Skin epidermis (tissue), 12 donors: Measurements from ENCODE around the gene GCLM.
A peak's percentile ranks its signal among the peaks of the same experiment; 100 is the strongest.
"Not testable (repeated sequence)": the region's sequence is repeated elsewhere in the genome, so short reads cannot be mapped to it uniquely, and the experiment has no call there.

Source experiments
- H3K27ac ChIP-seq, 21 experiments: fragments of 200-600 bp; sonication (generic) in 11 of 21; one replicate each; pipeline ENCODE4 v1.5.0; 2020; ENCODE audit warnings: mild to moderate bottlenecking in 3 of 21, inconsistent platforms in 2 of 21, moderate library complexity in 2 of 21
- H3K4me3 ChIP-seq, 7 experiments: fragments of 200-600 bp; sonication (generic) in 2 of 7; one replicate each; pipeline ENCODE4 v1.5.0; 2020; ENCODE audit warnings: inconsistent platforms in 2 of 7, mild to moderate bottlenecking in 2 of 7, moderate library complexity in 1 of 7

GCLM gene

GRCh38 chr1:93850687-93851326 lies 58.4 kb downstream of the GCLM start:
- not testable (repeated sequence) for H3K27ac ChIP-seq, H3K4me3 ChIP-seq

GRCh38 chr1:93848350-93848883 lies 60.8 kb downstream of the GCLM start:
- peak overlapping the region in 6 of 7 experiments; percentile 69 to 92 (median 78) for H3K4me3 ChIP-seq
- H3K27ac ChIP-seq, result peak overlapping the region in 17 of 21 experiments; percentile 86 to 96 (median 93)

GRCh38 chr1:93847811-93848288 lies 61.4 kb downstream of the GCLM start:
- H3K27ac ChIP-seq, result peak overlapping the region; percentile 75 to 96 (median 92)
- peak overlapping the region; percentile 69 to 92 (median 80) for H3K4me3 ChIP-seq

- Histone ChIP-seq H3K27ac (peak overlapping the region; percentile 75 to 96 (median 92)), H3K4me3 (peak overlapping the region; percentile 69 to 92 (median 80))
These were observed 62.0 kb downstream of the GCLM start for GRCh38 chr1:93846992-93847810.

GRCh38 chr1:93846206-93846991 lies 62.8 kb downstream of the GCLM start:
- Histone ChIP-seq H3K27ac (peak overlapping the region; percentile 75 to 96 (median 92)), H3K4me3 (peak overlapping the region; percentile 69 to 92 (median 80))

- peak overlapping the region; percentile 69 to 92 (median 80) for H3K4me3 ChIP-seq
- peak overlapping the region; percentile 75 to 96 (median 92) for H3K27ac ChIP-seq
These were observed 63.6 kb downstream of the GCLM start for GRCh38 chr1:93845538-93846205.

- Histone ChIP-seq H3K4me3 (no peak overlapping the region), H3K27ac (peak overlapping the region in 5 of 21 experiments; percentile 54 to 96 (median 94))
These were observed 64.8 kb downstream of the GCLM start for GRCh38 chr1:93844262-93845045.

- Histone ChIP-seq H3K27ac (no peak overlapping the region), H3K4me3 (no peak overlapping the region)
These were observed 66.3 kb downstream of the GCLM start for GRCh38 chr1:93842750-93843500.

- H3K27ac ChIP-seq, result no peak overlapping the region
- no peak overlapping the region for H3K4me3 ChIP-seq
These were observed 67.5 kb downstream of the GCLM start for GRCh38 chr1:93841771-93842170.

GRCh38 chr1:93840956-93841482 lies 68.2 kb downstream of the GCLM start:
- no peak overlapping the region for H3K27ac ChIP-seq
- no peak overlapping the region for H3K4me3 ChIP-seq

- Histone ChIP-seq H3K4me3 (no peak overlapping the region), H3K27ac (no peak overlapping the region)
These were observed 69.5 kb downstream of the GCLM start for GRCh38 chr1:93839753-93840152.

GRCh38 chr1:93839307-93839706 lies 69.9 kb downstream of the GCLM start:
- Histone ChIP-seq H3K27ac (no peak overlapping the region), H3K4me3 (no peak overlapping the region)

- Histone ChIP-seq H3K4me3 (no peak overlapping the region), H3K27ac (no peak overlapping the region)
These were observed 71.3 kb downstream of the GCLM start for GRCh38 chr1:93837961-93838360.
